Hepatic stellate cell (primary cell): ENCODE measurements around the gene GRM7.

ENCODE experiments used
- DNase-seq: peaks from one replicate; pipeline ENCODE4 v3.0.0; 2011; ENCODE audit warnings: low spot score

The GRM7 gene

GRCh38 chr3:7581831-7582230 is 720.9 kb downstream of the GRM7 start:
- no peak for DNase-seq

- no peak for DNase-seq
These were observed 724.1 kb downstream of the GRM7 start for GRCh38 chr3:7585052-7585451.

GRCh38 chr3:7588236-7588635 is 727.3 kb downstream of the GRM7 start:
- DNase-seq, result no peak

GRCh38 chr3:7589526-7589925 is 728.6 kb downstream of the GRM7 start:
- DNase-seq, result no peak

GRCh38 chr3:7602297-7602696 is 741.4 kb downstream of the GRM7 start:
- DNase-seq, result no peak

GRCh38 chr3:7607083-7607482 is 746.2 kb downstream of the GRM7 start:
- DNase-seq, result no peak

GRCh38 chr3:7607676-7608075 is 746.8 kb downstream of the GRM7 start:
- no peak for DNase-seq

- DNase-seq, result no peak
These were observed 749.7 kb downstream of the GRM7 start for GRCh38 chr3:7610634-7611033.

GRCh38 chr3:7615043-7615442 is 754.1 kb downstream of the GRM7 start:
- DNase-seq, result no peak

GRCh38 chr3:7618606-7619005 is 757.7 kb downstream of the GRM7 start:
- DNase-seq, result no peak

GRCh38 chr3:7620401-7620800 is 759.5 kb downstream of the GRM7 start:
- no peak for DNase-seq

- DNase-seq, result no peak
These were observed 760.2 kb downstream of the GRM7 start for GRCh38 chr3:7621046-7621630.

GRCh38 chr3:7621651-7622050 is 760.7 kb downstream of the GRM7 start:
- DNase-seq, result no peak

- no peak for DNase-seq
These were observed 764.1 kb downstream of the GRM7 start for GRCh38 chr3:7625021-7625420.

GRCh38 chr3:7630351-7630911 is 769.5 kb downstream of the GRM7 start:
- no peak for DNase-seq

- no peak for DNase-seq
These were observed 770.0 kb downstream of the GRM7 start for GRCh38 chr3:7630925-7631324.

GRCh38 chr3:7632305-7632704 is 771.4 kb downstream of the GRM7 start:
- no peak for DNase-seq

- no peak for DNase-seq
These were observed 776.8 kb downstream of the GRM7 start for GRCh38 chr3:7637694-7638093.

- DNase-seq, result no peak
These were observed 777.2 kb downstream of the GRM7 start for GRCh38 chr3:7638103-7638502.

GRCh38 chr3:7640787-7641186 is 779.9 kb downstream of the GRM7 start:
- no peak for DNase-seq

GRCh38 chr3:7646851-7647250 is 785.9 kb downstream of the GRM7 start:
- DNase-seq, result no peak

- no peak for DNase-seq
These were observed 789.6 kb downstream of the GRM7 start for GRCh38 chr3:7650466-7650865.

- no peak for DNase-seq
These were observed 790.4 kb downstream of the GRM7 start for GRCh38 chr3:7651274-7651673.
